ENCODE results near the gene PLSCR2. TPM values are rescaled to one million over a fixed set of nuclear protein-coding genes. Genes with fewer than 3 reads are reported as not detected.
A peak's percentile ranks its signal among the peaks of the same experiment; 100 is the strongest.
"Not testable (repeated sequence)": the region's sequence is repeated elsewhere in the genome, so short reads cannot be mapped to it uniquely, and the experiment has no call there.

The PLSCR2 gene
- polyA plus RNA-seq, 1 donor from 2014 or later: not detected

GRCh38 chr3:146498002-146498736 is 28.8 kb upstream of the PLSCR2 start:
- Mint-ChIP-seq H3K4me1 (peaks cover 0 to 3% (median 2%) of the 10 kb centered on the region in 3 donors), H3K36me3 (peaks cover 2% of the 10 kb centered on the region), H3K9me3 (peaks cover 0 to 4% (median 3%) of the 10 kb centered on the region in 3 donors), H3K27ac (no peak overlapping the region), H3K4me3 (peak overlapping the region in 1 of 4 donors; percentile 32), H3K27me3 (peaks cover 1% of the 10 kb centered on the region)

- H3K27ac Mint-ChIP-seq, H3K4me3 Mint-ChIP-seq, H3K36me3 Mint-ChIP-seq, H3K4me1 Mint-ChIP-seq, H3K27me3 Mint-ChIP-seq, H3K9me3 Mint-ChIP-seq: not testable (repeated sequence)
These were observed 27.9 kb upstream of the PLSCR2 start for GRCh38 chr3:146497145-146497843.

- Mint-ChIP-seq H3K4me3 (no peak overlapping the region), H3K27me3 (peaks cover 7% of the 10 kb centered on the region), H3K4me1 (peaks cover 0 to 2% (median 2%) of the 10 kb centered on the region in 3 donors), H3K9me3 (peaks cover 0 to 13% (median 0%) of the 10 kb centered on the region in 3 donors), H3K36me3 (peaks cover 6% of the 10 kb centered on the region), H3K27ac (no peak overlapping the region)
These were observed 27.4 kb upstream of the PLSCR2 start for GRCh38 chr3:146496726-146497125.

GRCh38 chr3:146496251-146496650 is 26.9 kb upstream of the PLSCR2 start:
- peaks cover 4% of the 10 kb centered on the region for H3K36me3 Mint-ChIP-seq
- H3K9me3 Mint-ChIP-seq: peaks cover 0 to 18% (median 0%) of the 10 kb centered on the region in 3 donors
- no peak overlapping the region for H3K27ac Mint-ChIP-seq
- peaks cover 0 to 2% (median 2%) of the 10 kb centered on the region in 3 donors for H3K4me1 Mint-ChIP-seq
- no peak overlapping the region for H3K4me3 Mint-ChIP-seq
- H3K27me3 Mint-ChIP-seq: peaks cover 7% of the 10 kb centered on the region

GRCh38 chr3:146493761-146494160 is 24.4 kb upstream of the PLSCR2 start:
- Mint-ChIP-seq H3K27me3 (peaks cover 7% of the 10 kb centered on the region), H3K4me3 (no peak overlapping the region), H3K9me3 (peaks cover 2 to 21% (median 3%) of the 10 kb centered on the region in 3 donors)

GRCh38 chr3:146493221-146493620 is 23.9 kb upstream of the PLSCR2 start:
- peaks cover 3 to 21% (median 3%) of the 10 kb centered on the region in 3 donors for H3K9me3 Mint-ChIP-seq
- H3K36me3 Mint-ChIP-seq: peaks cover 4% of the 10 kb centered on the region
- no peak overlapping the region for H3K27ac Mint-ChIP-seq
- peaks cover 0 to 2% (median 2%) of the 10 kb centered on the region in 3 donors for H3K4me1 Mint-ChIP-seq
- no peak overlapping the region for H3K4me3 Mint-ChIP-seq
- peaks cover 7% of the 10 kb centered on the region for H3K27me3 Mint-ChIP-seq

More at GRCh38 chr3:146493761-146494160, 24.4 kb upstream of the PLSCR2 start:
- H3K36me3 Mint-ChIP-seq: peaks cover 4% of the 10 kb centered on the region
- no peak overlapping the region for H3K27ac Mint-ChIP-seq
- peaks cover 0 to 2% (median 2%) of the 10 kb centered on the region in 3 donors for H3K4me1 Mint-ChIP-seq

GRCh38 chr3:146491303-146491702 is 21.9 kb upstream of the PLSCR2 start:
- no peak overlapping the region for H3K27ac Mint-ChIP-seq
- H3K27me3 Mint-ChIP-seq: peaks cover 7% of the 10 kb centered on the region
- no peak overlapping the region for H3K4me3 Mint-ChIP-seq
- peaks cover 5 to 21% (median 11%) of the 10 kb centered on the region in 3 donors for H3K9me3 Mint-ChIP-seq
- peaks cover 0 to 2% (median 0%) of the 10 kb centered on the region in 3 donors for H3K4me1 Mint-ChIP-seq
- H3K36me3 Mint-ChIP-seq: peaks cover 4% of the 10 kb centered on the region

- Mint-ChIP-seq H3K9me3 (peaks cover 7 to 21% (median 9%) of the 10 kb centered on the region in 3 donors), H3K27ac (no peak overlapping the region), H3K4me1 (no peaks in the 10 kb centered on the region), H3K36me3 (no peaks in the 10 kb centered on the region), H3K27me3 (peaks cover 2% of the 10 kb centered on the region), H3K4me3 (no peak overlapping the region)
These were observed 15.9 kb upstream of the PLSCR2 start for GRCh38 chr3:146485297-146485696.

GRCh38 chr3:146476094-146476740 is 6.9 kb upstream of the PLSCR2 start:
- Mint-ChIP-seq H3K4me1 (no peaks in the 10 kb centered on the region), H3K27ac (no peak overlapping the region), H3K27me3 (peaks cover 13% of the 10 kb centered on the region), H3K9me3 (peaks cover 0 to 1% (median 0%) of the 10 kb centered on the region in 3 donors), H3K4me3 (no peak overlapping the region), H3K36me3 (no peaks in the 10 kb centered on the region)

- H3K9me3 Mint-ChIP-seq, H3K4me1 Mint-ChIP-seq, H3K27ac Mint-ChIP-seq, H3K4me3 Mint-ChIP-seq, H3K36me3 Mint-ChIP-seq, H3K27me3 Mint-ChIP-seq: not testable (repeated sequence)
These were observed 5.6 kb upstream of the PLSCR2 start for GRCh38 chr3:146474976-146475375.

- H3K36me3 Mint-ChIP-seq: no peaks in the 10 kb centered on the region
- H3K27ac Mint-ChIP-seq: no peak overlapping the region
- H3K9me3 Mint-ChIP-seq: no peaks in the 10 kb centered on the region
- H3K4me3 Mint-ChIP-seq: peak overlapping the region in 1 of 4 donors; percentile 41
- peaks cover 5% of the 10 kb centered on the region for H3K27me3 Mint-ChIP-seq
- H3K4me1 Mint-ChIP-seq: peaks cover 0 to 8% (median 3%) of the 10 kb centered on the region in 3 donors
These were observed 4.4 kb upstream of the PLSCR2 start for GRCh38 chr3:146473726-146474125.

- peaks cover 5% of the 10 kb centered on the region for H3K27me3 Mint-ChIP-seq
- peaks cover 0 to 9% (median 7%) of the 10 kb centered on the region in 3 donors for H3K4me1 Mint-ChIP-seq
- H3K4me3 Mint-ChIP-seq: peak overlapping the region in 1 of 4 donors; percentile 57
- H3K36me3 Mint-ChIP-seq: no peaks in the 10 kb centered on the region
- no peaks in the 10 kb centered on the region for H3K9me3 Mint-ChIP-seq
- H3K27ac Mint-ChIP-seq: no peak overlapping the region
These were observed 3.2 kb upstream of the PLSCR2 start for GRCh38 chr3:146472611-146473010.

- Mint-ChIP-seq H3K36me3 (no peaks in the 10 kb centered on the region), H3K4me1 (peaks cover 0 to 9% (median 7%) of the 10 kb centered on the region in 3 donors), H3K27me3 (peaks cover 5% of the 10 kb centered on the region), H3K27ac (no peak overlapping the region), H3K9me3 (no peaks in the 10 kb centered on the region), H3K4me3 (peak overlapping the region in 2 of 4 donors; percentile 64 to 93)
These were observed 1.7 kb upstream of the PLSCR2 start for GRCh38 chr3:146471012-146471411.

GRCh38 chr3:146470425-146470990 is 1.1 kb upstream of the PLSCR2 start:
- Mint-ChIP-seq H3K27me3 (peaks cover 5% of the 10 kb centered on the region), H3K27ac (peak overlapping the region in 1 of 3 donors; percentile 91), H3K9me3 (no peaks in the 10 kb centered on the region), H3K4me3 (peak overlapping the region; percentile 30 to 93 (median 74)), H3K36me3 (no peaks in the 10 kb centered on the region), H3K4me1 (peaks cover 0 to 9% (median 9%) of the 10 kb centered on the region in 3 donors)

Data from IgD-negative memory B cell (primary cell).